Adrenal gland (tissue), 12 donors: Measurements from ENCODE around the gene TECR. TPM values are rescaled to one million over a fixed set of nuclear protein-coding genes. Genes with fewer than 3 reads are reported as not detected.

Source experiments
- DNase-seq, 7 donors: peaks; one replicate each; pipeline ENCODE4 v3.0.0-alpha.2; 2019 to 2020
- H3K27ac ChIP-seq, 5 donors: fragments of 200-600 bp; sonication (generic) in 4 of 5; 1 replicate in 3 of 5; 2 replicates in 2 of 5; pipeline versions ENCODE4 v1.5.1 to v1.8.0; 2016 to 2020; ENCODE audit warnings: mild to moderate bottlenecking in 1 of 5
- H3K27me3 ChIP-seq: fragments of 200-600 bp; 2 replicates; pipeline ENCODE4 v1.8.0; 2021
- H3K36me3 ChIP-seq, 2 donors: fragments of 200-600 bp; replicated peaks in 1 of 2; 1 replicate in 1 of 2; 2 replicates in 1 of 2; pipeline versions ENCODE4 v1.5.1 to v1.8.0; 2018 to 2022
- H3K4me1 ChIP-seq, 2 donors: fragments of 200-600 bp; replicated peaks in 1 of 2; 1 replicate in 1 of 2; 2 replicates in 1 of 2; pipeline versions ENCODE4 v1.5.1 to v1.8.0; 2018 to 2021
- H3K4me3 ChIP-seq, 4 donors: fragments of 200-600 bp; sonication (generic) in 3 of 4; one replicate each; pipeline ENCODE4 v1.5.1; 2016 to 2018
- H3K9me3 ChIP-seq, 3 donors: fragments of 200-600 bp; sonication (generic) in 1 of 3; replicated peaks in 1 of 3; 1 replicate in 2 of 3; 2 replicates in 1 of 3; pipeline versions ENCODE4 v1.5.1 to v1.8.0; 2016 to 2021
- POLR2A ChIP-seq, 2 donors: fragments of 450-650 bp; IDR thresholded peaks; one replicate each; pipeline ENCODE4 v1.6.1; 2017; ENCODE audit warnings: antibody characterized with exemption in 2 of 2, mild to moderate bottlenecking in 2 of 2, moderate library complexity in 1 of 2
- WGBS, 4 donors: extraction: QIAGEN DNeasy Blood & Tissue Kit in 2 of 4; methylation state at CpG; one replicate each; pipeline versions ENCODE4 v1.1.5 to v1.1.7; 2013 to 2017; 5-methylcytosine and 5-hydroxymethylcytosine counted together
- intact Hi-C, 2 donors: fragments of 100-400 bp; cut with DNase I; formaldehyde crosslinking; loops; one replicate each; pipeline versions ENCODE4 v1.14.1 to v1.15.0; 2022 to 2023
- polyA plus RNA-seq, 3 donors: library from polyadenylated mRNA; stranded (reverse); fragments of 200-250 nt in 2 of 3; fragments of 350-450 nt in 1 of 3; fragmentation: Illumina TruSeq in 1 of 3; extraction: RNeasy Lipid Tissue Mini Kit (QIAGEN cat#74804) in 1 of 3; gene quantifications; one replicate each; pipeline ENCODE4 v1.2.3, GENCODE V29; 2013 to 2014
- total RNA-seq, 9 donors: library from RNA; depleted of rRNA in 4 of 9; stranded (reverse); fragments of >200 nt in 4 of 9; fragments of 120-200 nt in 1 of 9; fragmentation: NEBNext Ultra II Directional in 1 of 9; extraction: Animal tissue kit (Norgen Biotek cat#: 25700) in 1 of 9; gene quantifications; one replicate each; pipeline versions ENCODE4 v1.1.0 to v1.2.4, GENCODE V29; 2013 to 2023
- TF ChIP-seq, protein P1 (sequence below), 6 experiments: fragments of 450-650 bp in 4 of 6; fragments of 200-600 bp in 2 of 6; sonication (generic) in 1 of 6; IDR thresholded peaks; 1 replicate in 5 of 6; 2 replicates in 1 of 6; pipeline versions ENCODE4 v1.5.1 to v1.8.0; 2016 to 2021; ENCODE audit warnings: antibody characterized with exemption in 6 of 6, mild to moderate bottlenecking in 2 of 6, moderate library complexity in 1 of 6
- donor health status: healthy with polysubstance abuse.
- donor health status: Bipolar disorder and iron deficiency.
- donor health status: DM: yes; HTN: yes; CAD: no.
- donor health status: DM: no; HTN: no; CAD: no.
- donor health status: DM: no; HTN: no; CAD: no.
- donor health status: DM: yes; HTN: yes; CAD: no.

Gene TECR
- total and polyA plus RNA-seq, 12 donors: 108 to 610 (median 219) TPM

DNA sequence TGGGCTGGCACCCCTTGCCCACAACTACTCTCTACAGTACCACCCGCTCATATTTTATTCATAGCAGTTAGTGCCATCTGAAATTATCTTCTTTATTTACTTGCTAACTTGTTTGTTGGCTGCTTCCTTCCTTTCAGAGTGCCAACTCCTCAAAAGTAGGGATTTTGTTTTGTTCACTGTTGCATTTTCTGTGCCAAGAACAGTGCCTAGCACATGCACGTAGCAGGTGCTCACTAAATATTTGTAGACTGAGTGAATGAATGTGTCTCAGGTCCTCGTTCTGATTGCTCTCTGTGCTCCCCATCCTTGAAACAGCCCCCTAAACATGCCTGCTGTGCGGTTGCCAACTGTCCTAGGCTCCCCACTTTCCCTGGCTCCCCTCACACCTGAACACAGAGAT lies 35.0 kb upstream of the TECR start:
- no peak for TF ChIP-seq POLR2A (IDR thresholded peaks at IDR 0.05)
- TF ChIP-seq, protein P1, sequence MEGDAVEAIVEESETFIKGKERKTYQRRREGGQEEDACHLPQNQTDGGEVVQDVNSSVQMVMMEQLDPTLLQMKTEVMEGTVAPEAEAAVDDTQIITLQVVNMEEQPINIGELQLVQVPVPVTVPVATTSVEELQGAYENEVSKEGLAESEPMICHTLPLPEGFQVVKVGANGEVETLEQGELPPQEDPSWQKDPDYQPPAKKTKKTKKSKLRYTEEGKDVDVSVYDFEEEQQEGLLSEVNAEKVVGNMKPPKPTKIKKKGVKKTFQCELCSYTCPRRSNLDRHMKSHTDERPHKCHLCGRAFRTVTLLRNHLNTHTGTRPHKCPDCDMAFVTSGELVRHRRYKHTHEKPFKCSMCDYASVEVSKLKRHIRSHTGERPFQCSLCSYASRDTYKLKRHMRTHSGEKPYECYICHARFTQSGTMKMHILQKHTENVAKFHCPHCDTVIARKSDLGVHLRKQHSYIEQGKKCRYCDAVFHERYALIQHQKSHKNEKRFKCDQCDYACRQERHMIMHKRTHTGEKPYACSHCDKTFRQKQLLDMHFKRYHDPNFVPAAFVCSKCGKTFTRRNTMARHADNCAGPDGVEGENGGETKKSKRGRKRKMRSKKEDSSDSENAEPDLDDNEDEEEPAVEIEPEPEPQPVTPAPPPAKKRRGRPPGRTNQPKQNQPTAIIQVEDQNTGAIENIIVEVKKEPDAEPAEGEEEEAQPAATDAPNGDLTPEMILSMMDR (IDR thresholded peaks at IDR 0.05): no peak
- Histone ChIP-seq H3K27me3 (no peaks in the 10 kb centered on the region), H3K36me3 (peaks cover 0 to 9% of the 10 kb centered on the region in 2 donors), H3K4me3 (peak overlapping the region in 1 of 4 donors; percentile 84), H3K4me1 (peaks cover 28 to 30% of the 10 kb centered on the region in 2 donors), H3K9me3 (no peaks in the 10 kb centered on the region), H3K27ac (peak overlapping the region in 1 of 5 donors; percentile 39)
- WGBS, 4 donors: 76 to 89% (median 85%) methylated on average over 4 of the region's 4 CpGs
- intact Hi-C loops: no loop called here
- DNase-seq: no peak

DNA sequence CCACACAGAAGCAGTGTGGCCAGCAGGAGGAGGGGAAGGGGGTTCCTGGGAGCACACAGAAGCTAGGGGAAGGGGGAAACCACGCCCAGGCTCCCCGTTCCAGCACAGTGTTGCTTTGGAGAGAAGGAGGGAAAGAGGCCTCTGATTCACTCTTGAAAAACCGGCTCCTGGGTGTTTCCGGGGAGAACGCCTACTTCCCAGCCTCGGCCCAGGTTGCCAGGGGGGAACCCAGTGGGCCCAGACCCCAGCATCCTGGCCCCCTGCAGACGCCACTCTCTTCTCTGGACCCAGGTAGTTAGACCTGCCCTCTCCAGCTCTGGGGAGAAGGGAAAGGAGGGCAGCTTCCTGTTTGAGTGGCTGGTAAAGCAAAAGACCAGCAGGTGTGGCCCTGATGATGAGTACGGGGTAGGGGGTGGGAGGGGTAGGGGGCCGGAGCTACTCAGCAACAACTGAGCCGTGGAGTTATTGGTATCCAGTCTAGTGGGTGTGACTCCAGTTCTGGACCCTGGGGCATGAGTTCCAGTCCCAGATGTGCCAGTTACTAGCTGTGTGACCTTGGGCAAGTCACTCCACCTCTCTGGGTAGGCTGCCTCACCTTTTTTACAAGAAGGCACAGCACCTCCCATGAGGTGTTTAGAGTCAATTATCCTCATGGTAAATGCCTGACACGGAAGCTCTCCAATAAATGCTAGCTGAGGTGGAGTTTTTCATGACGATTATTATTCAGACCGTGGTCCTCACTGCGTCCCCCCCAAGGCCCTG lies 34.3 kb upstream of the TECR start:
- intact Hi-C loops: no loop called here
- DNase-seq: peak in 1 of 7 donors; percentile 12
- H3K36me3 ChIP-seq: peaks cover 0 to 5% of the 10 kb centered on the region in 2 donors
- H3K27ac ChIP-seq: peak overlapping the region in 3 of 5 donors; percentile 42 to 82 (median 52)
- H3K4me3 ChIP-seq: peak overlapping the region in 2 of 4 donors; percentile 83 to 84
- H3K9me3 ChIP-seq: no peaks in the 10 kb centered on the region
- no peak for TF ChIP-seq POLR2A (IDR thresholded peaks at IDR 0.05)
- TF ChIP-seq, protein P1 (IDR thresholded peaks at IDR 0.05): no peak
- 14 to 30% (median 24%) methylated on average over 12 to 14 of the region's 14 CpGs for WGBS, 4 donors
- H3K4me1 ChIP-seq: peaks cover 28 to 30% of the 10 kb centered on the region in 2 donors
- H3K27me3 ChIP-seq: no peaks in the 10 kb centered on the region

DNA sequence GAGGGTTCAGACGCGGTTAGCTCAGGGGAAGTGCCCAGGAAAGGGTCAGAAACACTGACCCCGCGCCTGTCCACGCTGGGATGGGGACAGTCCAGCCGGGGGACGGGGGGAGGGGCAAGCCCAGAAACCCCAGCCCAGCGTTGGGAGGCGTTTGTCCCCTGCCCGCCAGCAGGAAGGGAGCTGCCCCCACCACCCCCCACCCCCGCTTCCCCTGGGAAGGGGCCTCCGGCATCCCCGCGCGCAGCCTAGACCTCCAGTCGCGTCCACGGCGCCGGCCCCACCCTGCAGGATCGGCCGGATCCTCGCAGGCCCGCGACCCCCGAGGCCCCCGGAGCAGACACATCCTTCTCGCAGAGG lies 33.7 kb upstream of the TECR start:
- no peaks in the 10 kb centered on the region for H3K27me3 ChIP-seq
- no peaks in the 10 kb centered on the region for H3K9me3 ChIP-seq
- 0 to 1% (median 1%) methylated on average over 2 to 27 of the region's 28 CpGs for WGBS, 4 donors
- intact Hi-C loops: no loop called here
- peaks cover 28 to 30% of the 10 kb centered on the region in 2 donors for H3K4me1 ChIP-seq
- no peaks in the 10 kb centered on the region for H3K36me3 ChIP-seq
- peak in 1 of 7 donors; percentile 54 for DNase-seq
- peak overlapping the region in 3 of 5 donors; percentile 42 to 82 (median 52) for H3K27ac ChIP-seq
- TF ChIP-seq, protein P1 (IDR thresholded peaks at IDR 0.05): no peak
- no peak for TF ChIP-seq POLR2A (IDR thresholded peaks at IDR 0.05)
- peak overlapping the region in 2 of 4 donors; percentile 83 to 84 for H3K4me3 ChIP-seq

DNA sequence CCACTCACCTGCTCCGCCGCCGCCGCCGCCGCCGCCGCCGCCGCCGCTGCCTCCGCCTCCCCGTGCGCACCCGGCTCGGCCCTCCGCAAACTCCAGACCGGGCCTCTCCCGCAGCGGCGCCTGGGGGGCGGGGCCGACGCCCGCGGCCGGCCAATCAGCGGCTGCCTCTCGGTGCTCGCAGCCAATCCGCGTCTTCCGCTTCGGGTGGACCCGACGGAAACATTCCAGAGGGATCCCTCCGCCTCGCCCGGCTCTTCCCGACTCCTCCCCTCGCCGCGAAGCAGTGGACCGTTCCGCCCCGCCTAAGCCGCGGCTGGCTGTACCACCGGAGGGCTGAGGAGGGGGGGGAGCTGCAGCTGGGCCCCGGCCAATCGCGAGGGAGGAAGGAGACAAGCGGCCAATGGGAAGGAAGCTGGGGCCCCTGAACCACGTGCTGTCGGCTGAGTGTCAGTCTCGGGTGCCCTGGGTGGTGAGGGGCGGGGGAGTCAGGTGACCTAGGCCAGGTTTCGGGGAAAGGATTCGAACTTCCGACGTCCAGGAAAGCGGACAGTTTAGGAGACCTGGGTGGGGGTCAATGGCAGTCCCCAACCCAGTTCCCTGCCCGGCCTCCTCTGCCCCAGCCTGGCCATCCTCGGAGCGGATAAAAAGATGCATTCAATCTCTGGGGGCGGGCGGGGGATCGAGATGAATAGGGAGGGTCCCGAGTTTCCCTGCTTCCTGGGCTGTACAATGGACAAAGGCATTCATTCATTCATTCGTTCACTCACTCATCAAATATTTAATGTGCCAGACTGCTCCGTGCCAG lies 33.2 kb upstream of the TECR start, which contains the start of gene GIPC1:
Gene GIPC1 (minus strand): TSS at position 99 of the 805 bp plus-strand sequence. CDS start 13,151 bp downstream, outside the sequence.
- intact Hi-C loops: no loop called here
- H3K9me3 ChIP-seq: no peaks in the 10 kb centered on the region
- H3K27me3 ChIP-seq: no peaks in the 10 kb centered on the region
- no peaks in the 10 kb centered on the region for H3K36me3 ChIP-seq
- 3 to 14% (median 7%) methylated on average over 15 to 71 of the region's 71 CpGs for WGBS, 4 donors
- peak within 1 kb of the TSS in 4 of 5 donors; percentile 22 to 82 (median 70) for H3K27ac ChIP-seq
- TF ChIP-seq POLR2A (IDR thresholded peaks at IDR 0.05): peak; percentile 16 to 70
- TF ChIP-seq, protein P1 (IDR thresholded peaks at IDR 0.05): no peak
- peak within 1 kb of the TSS in 2 of 4 donors; percentile 83 to 84 for H3K4me3 ChIP-seq
- peak; percentile 98 to 99 (median 98) for DNase-seq
- H3K4me1 ChIP-seq: peaks cover 28 to 30% of the 10 kb centered on the region in 2 donors
